K562 (cell line): Measurements from ENCODE around the gene MBNL1. TPM values are rescaled to one million over a fixed set of nuclear protein-coding genes. Genes with fewer than 3 reads are reported as not detected.

Experiments
- ATAC-seq: fragments of 200-7000 bp; cut with Tn5 transposase; 3 replicates; pipeline ENCODE4 v1.9.1; 2020; ENCODE audit warnings: moderate library complexity
- BruUV-seq: library from RNA; stranded (reverse); fragments of 400-500 nt; replicated peaks from 2 replicates; lab custom pipeline; 2021; lab: Mats Ljungman, UMichigan
- CTCF ChIA-PET: fragments of 300-600 bp; formaldehyde crosslinking; extraction: SDS; loops from one replicate; lab custom pipeline; 2021; ENCODE audit warnings: low intra/inter-chr PET ratio; lab: Yijun Ruan, JAX
- POLR2A ChIA-PET: fragments of 300-600, 350-650 bp; sonication (Branson Sonifier 250); formaldehyde crosslinking; extraction: SDS; loops from one replicate; lab custom pipeline; 2021; ENCODE audit warnings: antibody characterized with exemption, inconsistent platforms; lab: Yijun Ruan, JAX
- DNase-seq, 4 experiments: peaks; one replicate each; pipeline versions ENCODE4 v3.0.0 to v3.0.0-alpha.2; 2011 to 2018; ENCODE audit warnings: low spot score in 3 of 4, mixed read lengths in 3 of 4; ENCODE audit errors: extremely low read depth in 1 of 4
- FAIRE-seq: peaks from 2 replicates; lab custom pipeline; 2011; peaks lifted over from hg19 to GRCh38; lab: Jason Lieb, UNC
- H2AFZ ChIP-seq: 2 replicates; pipeline ENCODE4 v1.6.0; 2011; ENCODE audit warnings: low read depth, low read length, control low read depth, inconsistent platforms
- H3K27ac ChIP-seq: fragments of 200-600 bp; 3 replicates; pipeline ENCODE4 v1.8.0; 2011; ENCODE audit warnings: low read depth, mild to moderate bottlenecking, control low read depth, inconsistent platforms, low read length, moderate library complexity, mixed read lengths; ENCODE audit errors: extremely low read depth
- H3K27me3 ChIP-seq, 2 experiments: fragments of 300-600 bp in 1 of 2; 2 replicates in 1 of 2; 3 replicates in 1 of 2; pipeline versions ENCODE4 v1.6.0 to v1.8.0; 2011; ENCODE audit warnings: inconsistent platforms in 2 of 2, low read length in 2 of 2, mild to moderate bottlenecking in 1 of 2, mixed read lengths in 1 of 2, moderate library complexity in 1 of 2; ENCODE audit not compliant: control insufficient read depth in 2 of 2, insufficient read depth in 2 of 2
- H3K36me3 ChIP-seq: fragments of 300-600 bp; 3 replicates; pipeline ENCODE4 v1.8.0; 2011; ENCODE audit warnings: mild to moderate bottlenecking, low read length, inconsistent platforms; ENCODE audit not compliant: control insufficient read depth, insufficient read depth
- H3K4me1 ChIP-seq, 2 experiments: fragments of 200-600 bp in 1 of 2; replicated peaks in 1 of 2; 2 replicates in 1 of 2; 3 replicates in 1 of 2; pipeline versions ENCODE4 v1.5.1 to v1.8.0; 2011; ENCODE audit warnings: inconsistent platforms in 2 of 2, low read length in 2 of 2, mild to moderate bottlenecking in 1 of 2, mixed read lengths in 1 of 2, moderate library complexity in 1 of 2; ENCODE audit not compliant: control insufficient read depth in 2 of 2, insufficient read depth in 2 of 2
- H3K4me2 ChIP-seq: 2 replicates; pipeline ENCODE4 v1.6.1; 2011; ENCODE audit warnings: low read length, control low read depth, inconsistent platforms, mixed read lengths; ENCODE audit not compliant: insufficient read depth
- H3K4me3 ChIP-seq: fragments of 200-600 bp; sonication (generic), shearing (Covaris generic); 2 replicates; pipeline ENCODE4 v1.5.1; 2016; ENCODE audit warnings: control low read depth, inconsistent platforms
- H3K79me2 ChIP-seq: fragments of 200-600 bp; 3 replicates; pipeline ENCODE4 v1.8.0; 2011; ENCODE audit warnings: low read length, inconsistent platforms; ENCODE audit not compliant: control insufficient read depth, insufficient read depth
- H3K9ac ChIP-seq, 2 experiments: 2 replicates each; pipeline versions ENCODE4 v1.6.0 to v1.6.1; 2011; ENCODE audit warnings: low read depth in 2 of 2, low read length in 2 of 2, control low read depth in 1 of 2, inconsistent platforms in 1 of 2, mild to moderate bottlenecking in 1 of 2, mixed read lengths in 1 of 2; ENCODE audit not compliant: insufficient read depth in 1 of 2
- H3K9me1 ChIP-seq: one replicate; pipeline ENCODE4 v1.6.0; 2011; ENCODE audit warnings: inconsistent platforms, mild to moderate bottlenecking, low read length, moderate library complexity; ENCODE audit not compliant: control insufficient read depth, insufficient read depth
- H3K9me3 ChIP-seq: replicated peaks from 2 replicates; pipeline ENCODE4 v1.5.1; 2011; ENCODE audit warnings: low read depth, low read length, inconsistent platforms; ENCODE audit not compliant: control insufficient read depth, insufficient read depth
- H4K20me1 ChIP-seq: replicated peaks from 2 replicates; pipeline ENCODE4 v1.6.1; 2011; ENCODE audit warnings: low read length, inconsistent platforms, mixed read lengths; ENCODE audit not compliant: control insufficient read depth, insufficient read depth
- ARHGAP35 ChIP-seq: fragments of 450-650 bp; IDR thresholded peaks from 2 replicates; pipeline ENCODE4 v1.6.1; 2018; ENCODE audit not compliant: partially characterized antibody
- ARID1B ChIP-seq: fragments of 450-650 bp; IDR thresholded peaks from 2 replicates; pipeline ENCODE4 v1.6.1; 2016; ENCODE audit warnings: antibody characterized with exemption, mild to moderate bottlenecking, inconsistent platforms
- ETV5 ChIP-seq: sonication (generic); formaldehyde crosslinking; IDR thresholded peaks from 2 replicates; pipeline ENCODE4 v1.4.0; 2020; ENCODE audit warnings: low read depth, mild to moderate bottlenecking, missing genetic modification reagents
- HMG20B ChIP-seq: fragments of 250-450 bp; sonication (Bioruptor Pico); IDR thresholded peaks from 2 replicates; pipeline ENCODE4 v1.5.0; 2021; ENCODE audit warnings: mild to moderate bottlenecking
- HNRNPH1 ChIP-seq: fragments of 200-400 bp; formaldehyde crosslinking; optimal IDR thresholded peaks from 2 replicates; pipeline ENCODE3; 2017; ENCODE audit warnings: low read depth, mild to moderate bottlenecking, low read length, moderate library complexity
- HNRNPLL ChIP-seq: fragments of 200-400 bp; formaldehyde crosslinking; IDR thresholded peaks from 2 replicates; pipeline ENCODE4 v1.6.1; 2017; ENCODE audit warnings: low read length, low read depth, mild to moderate bottlenecking; ENCODE audit not compliant: poor library complexity, severe bottlenecking
- KLF6 ChIP-seq: fragments of 250-450 bp; sonication (Bioruptor Pico); IDR thresholded peaks from 2 replicates; pipeline ENCODE4 v1.4.0; 2020; ENCODE audit warnings: mild to moderate bottlenecking, moderate library complexity, borderline replicate concordance
- LARP7 ChIP-seq: fragments of 450-650 bp; IDR thresholded peaks from 2 replicates; pipeline ENCODE4 v1.6.1; 2016
- SMARCA4 ChIP-seq: fragments of 450-650 bp; IDR thresholded peaks from 2 replicates; pipeline ENCODE4 v1.6.1; 2016
- SRF ChIP-seq, 2 experiments: fragments of 250-450, 450-650 bp in 1 of 2; sonication (Bioruptor Pico) in 1 of 2; sonication (generic) in 1 of 2; formaldehyde crosslinking; IDR thresholded peaks; 2 replicates each; pipeline versions ENCODE4 v1.5.0 to v1.5.1; 2020 to 2022; ENCODE audit warnings: mild to moderate bottlenecking in 1 of 2, missing genetic modification reagents in 1 of 2
- STAG1 ChIP-seq: sonication (generic); formaldehyde crosslinking; IDR thresholded peaks from 2 replicates; pipeline ENCODE4 v1.5.0; 2020; ENCODE audit warnings: missing genetic modification reagents, borderline replicate concordance
- TBL1XR1 ChIP-seq, 2 experiments: IDR thresholded peaks; 2 replicates each; pipeline ENCODE4 v1.6.1; 2012; ENCODE audit warnings: improper control_type of control experiment in 2 of 2, low read length in 2 of 2, mild to moderate bottlenecking in 1 of 2
- TBP ChIP-seq: optimal IDR thresholded peaks from 2 replicates; pipeline ENCODE3; 2011; ENCODE audit warnings: low read depth, low read length, improper control_type of control experiment
- THAP12 ChIP-seq: fragments of 250-450 bp; sonication (Bioruptor Pico); IDR thresholded peaks from 2 replicates; pipeline ENCODE4 v1.9.0; 2021; ENCODE audit warnings: mild to moderate bottlenecking, inconsistent platforms
- ZBTB1 ChIP-seq: sonication (generic); formaldehyde crosslinking; IDR thresholded peaks from 2 replicates; pipeline ENCODE4 v1.8.1; 2023; ENCODE audit warnings: missing genetic modification reagents, low read depth, mild to moderate bottlenecking, borderline replicate concordance
- ZNF316 ChIP-seq: fragments of 450-650 bp; IDR thresholded peaks from 2 replicates; pipeline ENCODE4 v1.6.1; 2016
- ZNF589 ChIP-seq: fragments of 200-800 bp; sonication (Bioruptor generic); IDR thresholded peaks from 2 replicates; pipeline ENCODE4 v1.6.1; 2016; ENCODE audit warnings: low read depth, missing genetic modification characterization, missing compliant biosample characterization
- WGBS: fragments of 100-300 bp; shearing (Covaris generic); methylation state at CpG from one replicate; pipeline ENCODE4 v1.1.6; 2016; ENCODE audit warnings: low coverage, mixed read lengths; ENCODE audit not compliant: insufficient coverage; ENCODE audit errors: missing lambda C conversion rate; 5-methylcytosine and 5-hydroxymethylcytosine counted together
- in situ Hi-C: fragments of 300-500 bp; cut with MboI; formaldehyde crosslinking; loops from 4 replicates; pipeline ENCODE4 v1.15.0; 2018; ENCODE audit warnings: inconsistent platforms, mixed read lengths
- intact Hi-C: fragments of 100-400 bp; cut with micrococcal nuclease; formaldehyde crosslinking; loops from 2 replicates; pipeline ENCODE4 v1.14.2; 2022
- polyA plus RNA-seq, 8 experiments: library from polyadenylated mRNA; depleted of rRNA in 4 of 8; stranded (reverse) in 5 of 8; unstranded in 3 of 8; fragments of >200 nt; fragmentation: Nextera tagmentation in 2 of 8; fragmentation: Illumina TruSeq in 1 of 8; extraction: Ambion mirVana in 2 of 8; extraction: Trizol in 1 of 8; gene quantifications; 2 replicates each; pipeline versions ENCODE4 v1.2.1 to v1.2.3, GENCODE V29; 2011 to 2014; ENCODE audit warnings: inconsistent platforms in 1 of 8, missing spikeins in 1 of 8
- total RNA-seq, 7 experiments: library from RNA; depleted of rRNA in 6 of 7; stranded (reverse); fragments of >200 nt in 6 of 7; fragmentation: Illumina TruSeq in 2 of 7; extraction: Trizol in 2 of 7; gene quantifications; 2 replicates each; pipeline versions ENCODE4 v1.2.1 to v1.2.3, GENCODE V29; 2011 to 2021; ENCODE audit warnings: low replicate concordance in 1 of 7
- TF ChIP-seq, protein P1 (sequence below): fragments of 450-650 bp; IDR thresholded peaks from 2 replicates; pipeline ENCODE4 v1.7.1; 2018; ENCODE audit warnings: mild to moderate bottlenecking, low read depth; ENCODE audit not compliant: partially characterized antibody

MBNL1 gene
- total and polyA plus RNA-seq, 9 of the 15 experiments (the other 6 are each of a cell fraction or from before 2014, with no cell fraction given) = 70.3 to 243 (median 220) TPM

GRCh38 chr3:152272771-152273242 is 4.1 kb downstream of the MBNL1 start:
- intact Hi-C loops = loop anchor here (1.0 to 10.0 kb wide), 5 partner anchors 27 to 1668 kb away; partner anchors contain the start of genes RAP2B and SELENOT
- Histone ChIP-seq H3K36me3 (peaks cover 20% of the 10 kb centered on the region; the same call in 2 of the 3 replicates), H3K9me3 (no peaks in the 10 kb centered on the region), H4K20me1 (peaks cover 10% of the 10 kb centered on the region), H3K9ac (peak overlapping the region; percentile 15 to 91; a peak in 3 of 4 replicates), H3K27me3 (no peaks in the 10 kb centered on the region), H3K4me3 (peak overlapping the region; percentile 75), H3K27ac (peak overlapping the region; percentile 96), H3K79me2 (peaks cover 99% of the 10 kb centered on the region), H3K4me1 (peaks cover 21 to 22% of the 10 kb centered on the region in 2 experiments), H3K9me1 (peaks cover 2% of the 10 kb centered on the region), H3K4me2 (peak overlapping the region; percentile 75), H2AFZ (no peak overlapping the region)
- WGBS = 6% methylated on average over 3 of the region's 3 CpGs
- ChIA-PET CTCF (no interaction called here), POLR2A (interaction anchor here (0.5 to 2.1 kb wide), 9 partner anchors 9 to 256 kb away, joined by 3 to 9 read pairs (median 3); no protein-coding TSS in a partner anchor)
- no TSS peak for BruUV-seq
- FAIRE-seq = peak; percentile 71
- peak; percentile 50 for ATAC-seq
- DNase-seq = peak in 1 of 4 experiments; percentile 76
- in situ Hi-C loops = no loop called here
- TF ChIP-seq SRF (CRISPR knock-in tag; IDR thresholded peaks at IDR 0.05) (no peak), THAP12 (no peak), TBL1XR1 (IDR thresholded peaks at IDR 0.05; ENCODE audit: low read length in 2 of 2) (no peak), ZBTB1 (CRISPR knock-in tag) (no peak), ARHGAP35 (no peak), SMARCA4 (peak; percentile 48; the same call in 1 of the 2 replicates), ZNF316 (peak; percentile 89), ZNF589 (no peak), ETV5 (CRISPR knock-in tag) (no peak), HNRNPH1 (no peak), TBP (no peak), LARP7 (peak; percentile 90), HMG20B (CRISPR knock-in tag) (no peak), STAG1 (CRISPR knock-in tag) (no peak), KLF6 (CRISPR knock-in tag) (no peak), ARID1B (peak; percentile 50), HNRNPLL (no peak)
- TF ChIP-seq, protein P1, sequence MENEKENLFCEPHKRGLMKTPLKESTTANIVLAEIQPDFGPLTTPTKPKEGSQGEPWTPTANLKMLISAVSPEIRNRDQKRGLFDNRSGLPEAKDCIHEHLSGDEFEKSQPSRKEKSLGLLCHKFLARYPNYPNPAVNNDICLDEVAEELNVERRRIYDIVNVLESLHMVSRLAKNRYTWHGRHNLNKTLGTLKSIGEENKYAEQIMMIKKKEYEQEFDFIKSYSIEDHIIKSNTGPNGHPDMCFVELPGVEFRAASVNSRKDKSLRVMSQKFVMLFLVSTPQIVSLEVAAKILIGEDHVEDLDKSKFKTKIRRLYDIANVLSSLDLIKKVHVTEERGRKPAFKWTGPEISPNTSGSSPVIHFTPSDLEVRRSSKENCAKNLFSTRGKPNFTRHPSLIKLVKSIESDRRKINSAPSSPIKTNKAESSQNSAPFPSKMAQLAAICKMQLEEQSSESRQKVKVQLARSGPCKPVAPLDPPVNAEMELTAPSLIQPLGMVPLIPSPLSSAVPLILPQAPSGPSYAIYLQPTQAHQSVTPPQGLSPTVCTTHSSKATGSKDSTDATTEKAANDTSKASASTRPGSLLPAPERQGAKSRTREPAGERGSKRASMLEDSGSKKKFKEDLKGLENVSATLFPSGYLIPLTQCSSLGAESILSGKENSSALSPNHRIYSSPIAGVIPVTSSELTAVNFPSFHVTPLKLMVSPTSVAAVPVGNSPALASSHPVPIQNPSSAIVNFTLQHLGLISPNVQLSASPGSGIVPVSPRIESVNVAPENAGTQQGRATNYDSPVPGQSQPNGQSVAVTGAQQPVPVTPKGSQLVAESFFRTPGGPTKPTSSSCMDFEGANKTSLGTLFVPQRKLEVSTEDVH = peak; percentile 26
